ENCODE results near the gene MEIOB. TPM values are rescaled to one million over a fixed set of nuclear protein-coding genes. Genes with fewer than 3 reads are reported as not detected.
A peak's percentile ranks its signal among the peaks of the same experiment; 100 is the strongest.
"Not testable (repeated sequence)": the region's sequence is repeated elsewhere in the genome, so short reads cannot be mapped to it uniquely, and the experiment has no call there.

MEIOB gene
- total RNA-seq, 1 donor from 2014 or later, result 0.62 TPM

- DNase-seq, result no peak
These were observed 4.5 kb upstream of the MEIOB start for GRCh38 chr16:1876468-1876867.

GRCh38 chr16:1876066-1876465, 4.1 kb upstream of the MEIOB start:
- DNase-seq, result not testable (repeated sequence)

GRCh38 chr16:1874854-1875253, 2.9 kb upstream of the MEIOB start:
- DNase-seq, result no peak

- DNase-seq, result no peak
These were observed 1.4 kb downstream of the MEIOB start for GRCh38 chr16:1870365-1871082.

- no peak for DNase-seq
These were observed 5.9 kb downstream of the MEIOB start for GRCh38 chr16:1865902-1866690.

- peak; percentile 70 for DNase-seq
These were observed 8.1 kb downstream of the MEIOB start for GRCh38 chr16:1863681-1864460.

GRCh38 chr16:1862394-1862793, 9.6 kb downstream of the MEIOB start:
- DNase-seq, result no peak

- DNase-seq, result no peak
These were observed 10.2 kb downstream of the MEIOB start for GRCh38 chr16:1861730-1862129.

GRCh38 chr16:1859650-1860049, 12.3 kb downstream of the MEIOB start:
- no peak for DNase-seq

GRCh38 chr16:1858189-1858865, 13.6 kb downstream of the MEIOB start:
- DNase-seq, result no peak

- no peak for DNase-seq
These were observed 14.4 kb downstream of the MEIOB start for GRCh38 chr16:1857433-1858097.

GRCh38 chr16:1851793-1852192, 20.2 kb downstream of the MEIOB start:
- no peak for DNase-seq

- no peak for DNase-seq
These were observed 21.0 kb downstream of the MEIOB start for GRCh38 chr16:1850981-1851380.

GRCh38 chr16:1846416-1846815, 25.5 kb downstream of the MEIOB start:
- DNase-seq, result no peak

- DNase-seq, result no peak
These were observed 26.0 kb downstream of the MEIOB start for GRCh38 chr16:1845985-1846384.

GRCh38 chr16:1839554-1839953, 32.4 kb downstream of the MEIOB start:
- DNase-seq, result no peak

- peak; percentile 14 for DNase-seq
These were observed 37.9 kb downstream of the MEIOB start for GRCh38 chr16:1834096-1834495.

- DNase-seq, result no peak
These were observed 39.0 kb downstream of the MEIOB start for GRCh38 chr16:1832838-1833454.

GRCh38 chr16:1831186-1832075, 40.5 kb downstream of the MEIOB start:
- DNase-seq, result no peak

GRCh38 chr16:1830213-1830612, 41.8 kb downstream of the MEIOB start:
- DNase-seq, result no peak

Measured in tongue (tissue), 2 donors.